Measurements from ENCODE around the gene EDNRA.

Gene EDNRA

GRCh38 chr4:147463065-147463464 lies 17.8 kb upstream of the EDNRA start:
- H3K4me2 ChIP-seq (ENCODE audit: low read length): no peak overlapping the region
- H3K9me2 ChIP-seq (replicated peaks; ENCODE audit: control insufficient read depth, low read length): no peaks in the 10 kb centered on the region
- H3K27me3 ChIP-seq (ENCODE audit: control insufficient read depth, low read length): no peaks in the 10 kb centered on the region
- H3K36me3 ChIP-seq (ENCODE audit: control insufficient read depth, low read length): no peaks in the 10 kb centered on the region
- no peak overlapping the region for H3K27ac ChIP-seq (ENCODE audit: low read depth, low read length)
- TF ChIP-seq EZH2phosphoT487 (IDR thresholded peaks at IDR 0.05; ENCODE audit: borderline replicate concordance, low read length) (no peak), CTCF (IDR thresholded peaks at IDR 0.05; ENCODE audit: low read depth, low read length, poor library complexity, severe bottlenecking) (no peak)
- no peak overlapping the region for H3K4me3 ChIP-seq (ENCODE audit: low read length)
- H3K9me3 ChIP-seq (ENCODE audit: control insufficient read depth, insufficient read depth, low read length): no peaks in the 10 kb centered on the region
- no peaks in the 10 kb centered on the region for H3K4me1 ChIP-seq (ENCODE audit: control insufficient read depth, low read length)
- no peaks in the 10 kb centered on the region for H3K79me2 ChIP-seq (ENCODE audit: control insufficient read depth, low read length)
- no peaks in the 10 kb centered on the region for H4K20me1 ChIP-seq (ENCODE audit: control insufficient read depth, insufficient read depth, low read depth, low read length)
- no peaks in the 10 kb centered on the region for H3F3A ChIP-seq (ENCODE audit: control insufficient read depth, insufficient read depth)

- no peak overlapping the region for H3K4me2 ChIP-seq (ENCODE audit: low read length)
Measured at GRCh38 chr4:147465461-147465860, 15.4 kb upstream of the EDNRA start.

GRCh38 chr4:147477439-147477838 lies 3.5 kb upstream of the EDNRA start:
- Histone ChIP-seq H3F3A (ENCODE audit: control insufficient read depth, insufficient read depth) (no peaks in the 10 kb centered on the region), H3K9me3 (ENCODE audit: control insufficient read depth, insufficient read depth, low read length) (no peaks in the 10 kb centered on the region), H3K4me3 (ENCODE audit: low read length) (no peak overlapping the region), H4K20me1 (ENCODE audit: control insufficient read depth, insufficient read depth, low read depth, low read length) (no peaks in the 10 kb centered on the region), H3K27me3 (ENCODE audit: control insufficient read depth, low read length) (no peaks in the 10 kb centered on the region), H3K27ac (ENCODE audit: low read depth, low read length) (no peak overlapping the region), H3K9me2 (replicated peaks; ENCODE audit: control insufficient read depth, low read length) (no peaks in the 10 kb centered on the region), H3K4me2 (ENCODE audit: low read length) (no peak overlapping the region), H3K79me2 (ENCODE audit: control insufficient read depth, low read length) (no peaks in the 10 kb centered on the region), H3K4me1 (ENCODE audit: control insufficient read depth, low read length) (no peaks in the 10 kb centered on the region), H3K36me3 (ENCODE audit: control insufficient read depth, low read length) (no peaks in the 10 kb centered on the region)
- TF ChIP-seq EZH2phosphoT487 (IDR thresholded peaks at IDR 0.05; ENCODE audit: borderline replicate concordance, low read length): no peak
- TF ChIP-seq CTCF (IDR thresholded peaks at IDR 0.05; ENCODE audit: low read depth, low read length, poor library complexity, severe bottlenecking): no peak

More at GRCh38 chr4:147465461-147465860, 15.4 kb upstream of the EDNRA start:
- no peaks in the 10 kb centered on the region for H3K79me2 ChIP-seq (ENCODE audit: control insufficient read depth, low read length)
- TF ChIP-seq EZH2phosphoT487 (IDR thresholded peaks at IDR 0.05; ENCODE audit: borderline replicate concordance, low read length) (no peak), CTCF (IDR thresholded peaks at IDR 0.05; ENCODE audit: low read depth, low read length, poor library complexity, severe bottlenecking) (no peak)
- no peaks in the 10 kb centered on the region for H3K9me3 ChIP-seq (ENCODE audit: control insufficient read depth, insufficient read depth, low read length)
- no peaks in the 10 kb centered on the region for H3K9me2 ChIP-seq (replicated peaks; ENCODE audit: control insufficient read depth, low read length)
- H3K27ac ChIP-seq (ENCODE audit: low read depth, low read length): no peak overlapping the region
- no peaks in the 10 kb centered on the region for H3K4me1 ChIP-seq (ENCODE audit: control insufficient read depth, low read length)
- no peak overlapping the region for H3K4me3 ChIP-seq (ENCODE audit: low read length)
- H4K20me1 ChIP-seq (ENCODE audit: control insufficient read depth, insufficient read depth, low read depth, low read length): no peaks in the 10 kb centered on the region
- H3K36me3 ChIP-seq (ENCODE audit: control insufficient read depth, low read length): no peaks in the 10 kb centered on the region
- H3K27me3 ChIP-seq (ENCODE audit: control insufficient read depth, low read length): no peaks in the 10 kb centered on the region
- H3F3A ChIP-seq (ENCODE audit: control insufficient read depth, insufficient read depth): no peaks in the 10 kb centered on the region

GRCh38 chr4:147479376-147479775 lies 1.5 kb upstream of the EDNRA start:
- no peaks in the 10 kb centered on the region for H3K27me3 ChIP-seq (ENCODE audit: control insufficient read depth, low read length)
- H3K79me2 ChIP-seq (ENCODE audit: control insufficient read depth, low read length): no peaks in the 10 kb centered on the region
- no peak overlapping the region for H3K4me3 ChIP-seq (ENCODE audit: low read length)
- H3F3A ChIP-seq (ENCODE audit: control insufficient read depth, insufficient read depth): no peaks in the 10 kb centered on the region
- H3K4me1 ChIP-seq (ENCODE audit: control insufficient read depth, low read length): no peaks in the 10 kb centered on the region
- H3K9me2 ChIP-seq (replicated peaks; ENCODE audit: control insufficient read depth, low read length): no peaks in the 10 kb centered on the region
- no peaks in the 10 kb centered on the region for H4K20me1 ChIP-seq (ENCODE audit: control insufficient read depth, insufficient read depth, low read depth, low read length)
- H3K4me2 ChIP-seq (ENCODE audit: low read length): no peak overlapping the region
- no peaks in the 10 kb centered on the region for H3K9me3 ChIP-seq (ENCODE audit: control insufficient read depth, insufficient read depth, low read length)
- no peaks in the 10 kb centered on the region for H3K36me3 ChIP-seq (ENCODE audit: control insufficient read depth, low read length)
- TF ChIP-seq CTCF (IDR thresholded peaks at IDR 0.05; ENCODE audit: low read depth, low read length, poor library complexity, severe bottlenecking): no peak
- TF ChIP-seq EZH2phosphoT487 (IDR thresholded peaks at IDR 0.05; ENCODE audit: borderline replicate concordance, low read length): no peak
- no peak overlapping the region for H3K27ac ChIP-seq (ENCODE audit: low read depth, low read length)
